Mucosa of stomach (tissue), 1 donor: Measurements from ENCODE around the gene APOBR.
"Not testable (repeated sequence)": the region's sequence is repeated elsewhere in the genome, so short reads cannot be mapped to it uniquely, and the experiment has no call there.

ENCODE experiments used
- H3K27me3 ChIP-seq: one replicate; pipeline ENCODE4 v1.7.0; 2013; ENCODE audit warnings: mild to moderate bottlenecking, low read length; ENCODE audit not compliant: control insufficient read depth, insufficient read depth
- H3K36me3 ChIP-seq: one replicate; pipeline ENCODE4 v1.7.0; 2013; ENCODE audit warnings: low read length; ENCODE audit not compliant: control insufficient read depth, insufficient read depth
- H3K4me1 ChIP-seq: one replicate; pipeline ENCODE4 v1.7.0; 2013; ENCODE audit warnings: mild to moderate bottlenecking, low read length; ENCODE audit not compliant: control insufficient read depth, insufficient read depth
- H3K4me3 ChIP-seq: one replicate; pipeline ENCODE4 v1.7.0; 2013; ENCODE audit warnings: low read length
- H3K9ac ChIP-seq: one replicate; pipeline ENCODE4 v1.7.0; 2013; ENCODE audit warnings: mild to moderate bottlenecking, low read length, moderate library complexity
- H3K9me3 ChIP-seq: one replicate; pipeline ENCODE4 v1.7.0; 2013; ENCODE audit warnings: mild to moderate bottlenecking, low read length, moderate library complexity; ENCODE audit not compliant: control insufficient read depth
- donor health status: Pancreatic carcinoma.

Gene APOBR

GRCh38 chr16:28494121-28494851 is at the start of gene APOBR:
Gene APOBR (plus strand): TSS chr16:28494643. CDS start chr16:28494682, 39 bp downstream.
- Histone ChIP-seq H3K36me3 (no peaks in the 10 kb centered on the region), H3K4me1 (peaks cover 20% of the 10 kb centered on the region), H3K4me3 (no peak within 1 kb of the TSS), H3K27me3 (no peaks in the 10 kb centered on the region), H3K9me3 (no peaks in the 10 kb centered on the region), H3K9ac (peak within 1 kb of the TSS; percentile 66)

GRCh38 chr16:28446388-28446787 is 48.1 kb upstream of the APOBR start:
- not testable (repeated sequence) for H3K36me3 ChIP-seq, H3K9ac ChIP-seq, H3K9me3 ChIP-seq, H3K27me3 ChIP-seq, H3K4me3 ChIP-seq, H3K4me1 ChIP-seq

- not testable (repeated sequence) for H3K9ac ChIP-seq, H3K4me3 ChIP-seq, H3K36me3 ChIP-seq, H3K9me3 ChIP-seq, H3K27me3 ChIP-seq, H3K4me1 ChIP-seq
Observed at GRCh38 chr16:28447081-28447480, 47.4 kb upstream of the APOBR start.

GRCh38 chr16:28473714-28474265 is 20.7 kb upstream of the APOBR start:
- Histone ChIP-seq H3K4me3 (no peak overlapping the region), H3K4me1 (no peaks in the 10 kb centered on the region), H3K36me3 (no peaks in the 10 kb centered on the region), H3K9ac (no peak overlapping the region), H3K27me3 (no peaks in the 10 kb centered on the region), H3K9me3 (no peaks in the 10 kb centered on the region)

- Histone ChIP-seq H3K27me3 (no peaks in the 10 kb centered on the region), H3K9me3 (no peaks in the 10 kb centered on the region), H3K36me3 (no peaks in the 10 kb centered on the region)
Observed at GRCh38 chr16:28475221-28475620, 19.2 kb upstream of the APOBR start.

GRCh38 chr16:28477311-28477920 is 17.0 kb upstream of the APOBR start:
- Histone ChIP-seq H3K36me3 (no peaks in the 10 kb centered on the region), H3K4me3 (no peak overlapping the region), H3K4me1 (peaks cover 26% of the 10 kb centered on the region), H3K9ac (no peak overlapping the region), H3K9me3 (no peaks in the 10 kb centered on the region), H3K27me3 (no peaks in the 10 kb centered on the region)

More at GRCh38 chr16:28475221-28475620, 19.2 kb upstream of the APOBR start:
- no peak overlapping the region for H3K9ac ChIP-seq
- H3K4me1 ChIP-seq: peaks cover 8% of the 10 kb centered on the region
- H3K4me3 ChIP-seq: no peak overlapping the region

- Histone ChIP-seq H3K4me3 (no peak overlapping the region), H3K36me3 (no peaks in the 10 kb centered on the region), H3K4me1 (peaks cover 26% of the 10 kb centered on the region), H3K27me3 (no peaks in the 10 kb centered on the region), H3K9ac (no peak overlapping the region), H3K9me3 (no peaks in the 10 kb centered on the region)
Observed at GRCh38 chr16:28478506-28479180, 15.8 kb upstream of the APOBR start.

GRCh38 chr16:28482026-28482425 is 12.4 kb upstream of the APOBR start:
- no peak overlapping the region for H3K9ac ChIP-seq
- no peaks in the 10 kb centered on the region for H3K27me3 ChIP-seq
- H3K4me1 ChIP-seq: peaks cover 26% of the 10 kb centered on the region
- no peaks in the 10 kb centered on the region for H3K36me3 ChIP-seq
- H3K4me3 ChIP-seq: no peak overlapping the region
- no peaks in the 10 kb centered on the region for H3K9me3 ChIP-seq

- not testable (repeated sequence) for H3K36me3 ChIP-seq, H3K9me3 ChIP-seq, H3K9ac ChIP-seq, H3K4me3 ChIP-seq, H3K27me3 ChIP-seq
- peaks cover 26% of the 10 kb centered on the region for H3K4me1 ChIP-seq
Observed at GRCh38 chr16:28483361-28483760, 11.1 kb upstream of the APOBR start.

GRCh38 chr16:28486266-28486665 is 8.2 kb upstream of the APOBR start:
- H3K9ac ChIP-seq: no peak overlapping the region
- H3K27me3 ChIP-seq: no peaks in the 10 kb centered on the region
- H3K36me3 ChIP-seq: peaks cover 5% of the 10 kb centered on the region
- peaks cover 9% of the 10 kb centered on the region for H3K4me1 ChIP-seq
- no peaks in the 10 kb centered on the region for H3K9me3 ChIP-seq
- no peak overlapping the region for H3K4me3 ChIP-seq

- Histone ChIP-seq H3K27me3 (no peaks in the 10 kb centered on the region), H3K4me3 (peak overlapping the region; percentile 99), H3K4me1 (peaks cover 20% of the 10 kb centered on the region), H3K9me3 (no peaks in the 10 kb centered on the region), H3K9ac (peak overlapping the region; percentile 97), H3K36me3 (peaks cover 5% of the 10 kb centered on the region)
Observed at GRCh38 chr16:28491230-28491969, 3.0 kb upstream of the APOBR start.
